Measurements from ENCODE around the gene ATP8B1. TPM values are rescaled to one million over a fixed set of nuclear protein-coding genes. Genes with fewer than 3 reads are reported as not detected.

Gene ATP8B1
- total and polyA plus RNA-seq, 10 donors = 1.0 to 22.0 (median 12.7) TPM

- H3K27me3 ChIP-seq (replicated peaks in 1 of 7) = no peaks in the 10 kb centered on the region
- DNase-seq = no peak
- peaks cover 0 to 31% (median 12%) of the 10 kb centered on the region in 6 donors for H3K4me1 ChIP-seq
- 96 to 100% (median 98%) methylated on average over 4 of the region's 4 CpGs for WGBS, 5 donors
- peaks cover 0 to 7% (median 0%) of the 10 kb centered on the region in 6 donors for H3K36me3 ChIP-seq
- no peak overlapping the region for H3K27ac ChIP-seq
- TF ChIP-seq POLR2A (IDR thresholded peaks at IDR 0.05) = no peak
- no peak for TF ChIP-seq CTCF (IDR thresholded peaks at IDR 0.05 in 8 of 11, conservative IDR thresholded peaks at IDR 0.05 in 3 of 11)
- no peak for TF ChIP-seq POLR2AphosphoS5 (IDR thresholded peaks at IDR 0.05)
- intact Hi-C loops (cut with DNase I; ENCODE audit: low total_unique reads) = no loop called here
- H3K4me3 ChIP-seq = no peak overlapping the region
- H3K9me3 ChIP-seq = peaks cover 0 to 4% (median under 1%) of the 10 kb centered on the region in 8 donors
These were observed 12.8 kb downstream of the ATP8B1 start for GRCh38 chr18:57790316-57790715.

GRCh38 chr18:57789759-57790158 is 13.4 kb downstream of the ATP8B1 start:
- H3K27me3 ChIP-seq (replicated peaks in 1 of 7) = no peaks in the 10 kb centered on the region
- intact Hi-C loops (cut with DNase I; ENCODE audit: low total_unique reads) = no loop called here
- H3K4me3 ChIP-seq = no peak overlapping the region
- H3K4me1 ChIP-seq = peaks cover 0 to 35% (median 12%) of the 10 kb centered on the region in 6 donors
- no peak for TF ChIP-seq POLR2A (IDR thresholded peaks at IDR 0.05)
- TF ChIP-seq CTCF (IDR thresholded peaks at IDR 0.05 in 8 of 11, conservative IDR thresholded peaks at IDR 0.05 in 3 of 11) = no peak
- no peak for TF ChIP-seq POLR2AphosphoS5 (IDR thresholded peaks at IDR 0.05)
- DNase-seq = no peak
- H3K36me3 ChIP-seq = peaks cover 0 to 7% (median 0%) of the 10 kb centered on the region in 6 donors
- H3K9me3 ChIP-seq = no peaks in the 10 kb centered on the region
- H3K27ac ChIP-seq = peak overlapping the region in 2 of 8 donors; percentile 55 to 61
- WGBS, 5 donors = 91 to 96% (median 95%) methylated on average over 4 of the region's 4 CpGs

- no peaks in the 10 kb centered on the region for H3K9me3 ChIP-seq
- TF ChIP-seq CTCF (IDR thresholded peaks at IDR 0.05 in 8 of 11, conservative IDR thresholded peaks at IDR 0.05 in 3 of 11) (no peak), POLR2AphosphoS5 (IDR thresholded peaks at IDR 0.05) (no peak), POLR2A (IDR thresholded peaks at IDR 0.05) (no peak)
- H3K36me3 ChIP-seq = peaks cover 0 to 7% (median 0%) of the 10 kb centered on the region in 6 donors
- H3K27ac ChIP-seq = peak overlapping the region in 6 of 8 donors; percentile 7 to 64 (median 56)
- DNase-seq = no peak
- H3K4me1 ChIP-seq = peaks cover 0 to 41% (median 12%) of the 10 kb centered on the region in 6 donors
- WGBS, 5 donors = 51 to 72% (median 62%) methylated on average over 6 of the region's 6 CpGs
- no peaks in the 10 kb centered on the region for H3K27me3 ChIP-seq (replicated peaks in 1 of 7)
- intact Hi-C loops (cut with DNase I; ENCODE audit: low total_unique reads) = no loop called here
- H3K4me3 ChIP-seq = no peak overlapping the region
These were observed 14.0 kb downstream of the ATP8B1 start for GRCh38 chr18:57789090-57789489.

- no peak for TF ChIP-seq CTCF (IDR thresholded peaks at IDR 0.05 in 8 of 11, conservative IDR thresholded peaks at IDR 0.05 in 3 of 11)
- no peak for TF ChIP-seq POLR2AphosphoS5 (IDR thresholded peaks at IDR 0.05)
- no peak for TF ChIP-seq POLR2A (IDR thresholded peaks at IDR 0.05)
- Histone ChIP-seq H3K27me3 (replicated peaks in 1 of 7) (no peaks in the 10 kb centered on the region), H3K4me1 (peaks cover 0 to 34% (median 11%) of the 10 kb centered on the region in 6 donors), H3K36me3 (peaks cover 0 to 14% (median 0%) of the 10 kb centered on the region in 6 donors), H3K4me3 (no peak overlapping the region), H3K9me3 (no peaks in the 10 kb centered on the region), H3K27ac (peak overlapping the region in 1 of 8 donors; percentile 61)
- intact Hi-C loops (cut with DNase I; ENCODE audit: low total_unique reads) = no loop called here
- DNase-seq = no peak
- WGBS, 5 donors = 79 to 90% (median 86%) methylated on average over 11 of the region's 11 CpGs
These were observed 15.9 kb downstream of the ATP8B1 start for GRCh38 chr18:57787068-57787685.

Data from spleen (tissue), 11 donors.